CD14-positive monocyte (primary cell): ENCODE results near the gene OXER1. TPM values are rescaled to one million over a fixed set of nuclear protein-coding genes. Genes with fewer than 3 reads are reported as not detected.

ENCODE experiments used
- DNase-seq, 3 donors: peaks; one replicate each; pipeline ENCODE4 v3.0.0-alpha.2; 2011 to 2022
- H2AFZ ChIP-seq: 2 replicates; pipeline ENCODE4 v1.6.0; 2012; ENCODE audit warnings: mild to moderate bottlenecking, low read depth, low read length, inconsistent platforms; ENCODE audit not compliant: insufficient read depth, poor library complexity, severe bottlenecking
- H3K27ac ChIP-seq, 2 donors: 1 replicate in 1 of 2; 2 replicates in 1 of 2; pipeline ENCODE4 v1.5.1; 2012 to 2013; ENCODE audit warnings: low read length in 2 of 2, control low read depth in 1 of 2, inconsistent platforms in 1 of 2, low read depth in 1 of 2, mild to moderate bottlenecking in 1 of 2
- H3K27me3 ChIP-seq, 2 donors: one replicate each; pipeline versions ENCODE4 v1.6.0 to v1.6.1; 2011 to 2013; ENCODE audit warnings: low read length in 2 of 2; ENCODE audit not compliant: control insufficient read depth in 2 of 2, insufficient read depth in 2 of 2
- H3K36me3 ChIP-seq, 2 donors: replicated peaks in 1 of 2; 1 replicate in 1 of 2; 2 replicates in 1 of 2; pipeline versions ENCODE4 v1.5.1 to v1.6.1; 2012 to 2013; ENCODE audit warnings: low read length in 2 of 2, control low read depth in 1 of 2, inconsistent platforms in 1 of 2, mild to moderate bottlenecking in 1 of 2; ENCODE audit not compliant: insufficient read depth in 2 of 2, control insufficient read depth in 1 of 2
- H3K4me1 ChIP-seq, 2 donors: 1 replicate in 1 of 2; 2 replicates in 1 of 2; pipeline versions ENCODE4 v1.5.1 to v1.6.1; 2012 to 2013; ENCODE audit warnings: low read length in 2 of 2, control low read depth in 1 of 2, inconsistent platforms in 1 of 2, mild to moderate bottlenecking in 1 of 2, moderate library complexity in 1 of 2; ENCODE audit not compliant: insufficient read depth in 2 of 2, control insufficient read depth in 1 of 2
- H3K4me2 ChIP-seq: replicated peaks from 2 replicates; pipeline ENCODE3; 2012; ENCODE audit warnings: low read length, moderate library complexity, mild to moderate bottlenecking; ENCODE audit not compliant: poor library complexity, severe bottlenecking; ENCODE audit errors: extremely low read depth
- H3K4me3 ChIP-seq, 3 experiments: fragments of 200-600 bp in 1 of 3; sonication (generic) in 1 of 3; replicated peaks in 1 of 3; 1 replicate in 2 of 3; 2 replicates in 1 of 3; pipeline ENCODE4 v1.5.1; 2011 to 2013; ENCODE audit warnings: low read length in 3 of 3, mild to moderate bottlenecking in 3 of 3, control low read depth in 2 of 3, low read depth in 2 of 3, inconsistent platforms in 1 of 3, moderate library complexity in 1 of 3
- H3K79me2 ChIP-seq: 2 replicates; pipeline ENCODE4 v1.6.0; 2012; ENCODE audit warnings: mild to moderate bottlenecking, control low read depth, inconsistent platforms, low read length, moderate library complexity; ENCODE audit not compliant: insufficient read depth
- H3K9ac ChIP-seq: 2 replicates; pipeline ENCODE4 v1.6.0; 2017; ENCODE audit warnings: low read length, mild to moderate bottlenecking; ENCODE audit not compliant: insufficient read depth, poor library complexity, severe bottlenecking
- H3K9me3 ChIP-seq, 2 donors: replicated peaks in 1 of 2; 1 replicate in 1 of 2; 2 replicates in 1 of 2; pipeline versions ENCODE4 v1.5.1 to v1.6.1; 2012 to 2013; ENCODE audit warnings: low read length in 2 of 2, control low read depth in 1 of 2; ENCODE audit not compliant: control insufficient read depth in 1 of 2, insufficient read depth in 1 of 2
- H4K20me1 ChIP-seq: 2 replicates; pipeline ENCODE4 v1.6.0; 2012; ENCODE audit warnings: mild to moderate bottlenecking, low read length, control low read depth, moderate library complexity; ENCODE audit not compliant: insufficient read depth
- H3K27ac Mint-ChIP-seq, 7 donors: one replicate each; pipeline ENCODE4 v1.8.0; 2020; ENCODE audit warnings: mild to moderate bottlenecking in 7 of 7, mixed read lengths in 7 of 7, moderate library complexity in 6 of 7, inconsistent platforms in 2 of 7
- H3K27me3 Mint-ChIP-seq, 3 donors: one replicate each; pipeline ENCODE4 v1.8.0; 2021 to 2022; ENCODE audit warnings: low read depth in 3 of 3, mild to moderate bottlenecking in 3 of 3, mixed read lengths in 3 of 3, moderate library complexity in 3 of 3, inconsistent platforms in 1 of 3
- H3K36me3 Mint-ChIP-seq, 2 donors: one replicate each; pipeline ENCODE4 v1.8.0; 2020; ENCODE audit warnings: mixed read lengths in 2 of 2, inconsistent platforms in 1 of 2, mild to moderate bottlenecking in 1 of 2
- H3K4me1 Mint-ChIP-seq: one replicate; pipeline ENCODE4 v1.8.0; 2020; ENCODE audit warnings: mild to moderate bottlenecking, mixed read lengths
- H3K4me3 Mint-ChIP-seq, 2 donors: one replicate each; pipeline ENCODE4 v1.8.0; 2020; ENCODE audit warnings: mild to moderate bottlenecking in 2 of 2, mixed read lengths in 2 of 2, moderate library complexity in 1 of 2
- H3K9me3 Mint-ChIP-seq, 7 donors: one replicate each; pipeline ENCODE4 v1.8.0; 2020 to 2022; ENCODE audit warnings: mixed read lengths in 7 of 7, mild to moderate bottlenecking in 6 of 7, moderate library complexity in 6 of 7, inconsistent platforms in 2 of 7
- WGBS: methylation state at CpG from one replicate; pipeline ENCODE4 v1.1.5; 2013; ENCODE audit warnings: missing lambda C conversion rate; ENCODE audit not compliant: insufficient coverage; 5-methylcytosine and 5-hydroxymethylcytosine counted together
- intact Hi-C, 2 donors: fragments of 100-400 bp; cut with micrococcal nuclease; formaldehyde crosslinking; loops; one replicate each; pipeline versions ENCODE4 v1.15.0 to v1.15.1; 2023
- polyA minus RNA-seq: library from RNA; depleted of rRNA, polyadenylated mRNA; stranded (reverse); fragments of >200 nt; gene quantifications from 2 replicates; pipeline ENCODE4 v1.2.3, GENCODE V29; 2012
- polyA plus RNA-seq, 3 donors: library from polyadenylated mRNA; depleted of rRNA in 1 of 3; unstranded in 2 of 3; stranded (reverse) in 1 of 3; fragments of 300-500 nt in 2 of 3; fragments of >200 nt in 1 of 3; fragmentation: Illumina TruSeq in 2 of 3; gene quantifications; 1 replicate in 2 of 3; 2 replicates in 1 of 3; pipeline ENCODE4 v1.2.3, GENCODE V29; 2012 to 2021
- total RNA-seq, 12 experiments: library from RNA in 1 of 12; stranded (reverse) in 1 of 12; fragments of 120-200 nt in 1 of 12; gene quantifications; one replicate each; pipeline ENCODE4 v1.2.4 and lab custom pipeline; 2013 to 2026; ENCODE audit warnings: mixed read lengths in 6 of 12, inconsistent platforms in 1 of 12
- TF ChIP-seq, protein P1 (sequence below): fragments of 200-600 bp; IDR thresholded peaks from one replicate; pipeline ENCODE4 v1.8.0; 2022; ENCODE audit warnings: antibody characterized with exemption, mild to moderate bottlenecking

The OXER1 gene
- total RNA-seq (2013): 1.9 TPM
- polyA plus RNA-seq (10 to 100 TPM in 1 of 3 donors, 1 to 10 TPM in 2; 3.8 to 13.3 (median 5.7) TPM), polyA minus RNA-seq (1.4 and 3.0 TPM in 2 replicates), total RNA-seq (lab: John Stamatoyannopoulos, UW) (0.08 to 5.1 (median 2.7) reads per million in 11 experiments)

DNA sequence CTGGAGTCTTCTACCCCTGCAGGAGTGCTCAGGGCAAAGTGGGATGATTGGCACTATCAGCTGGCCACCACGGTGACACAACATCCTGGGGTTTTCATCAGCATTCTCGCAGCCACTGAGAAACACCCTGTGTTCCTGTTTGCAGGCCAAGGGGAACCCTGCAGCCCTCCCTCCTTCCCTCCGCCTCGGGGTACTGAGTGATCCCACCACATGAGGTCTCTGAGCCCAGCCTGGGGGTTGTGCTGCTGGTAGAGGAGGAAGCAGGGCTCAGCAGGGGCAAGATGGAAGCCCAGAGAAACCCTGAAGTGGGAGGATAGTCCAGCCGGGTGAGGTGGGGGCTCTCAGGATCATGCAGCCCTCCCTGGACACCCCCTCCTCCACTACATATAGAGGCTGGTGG lies at the start of gene OXER1:
Gene OXER1, minus strand, starts transcription at position 40 of the 400 bp plus-strand sequence. CDS start 73 bp downstream, outside the sequence.
- no peaks in the 10 kb centered on the region for H3K36me3 ChIP-seq
- TF ChIP-seq, protein P1, sequence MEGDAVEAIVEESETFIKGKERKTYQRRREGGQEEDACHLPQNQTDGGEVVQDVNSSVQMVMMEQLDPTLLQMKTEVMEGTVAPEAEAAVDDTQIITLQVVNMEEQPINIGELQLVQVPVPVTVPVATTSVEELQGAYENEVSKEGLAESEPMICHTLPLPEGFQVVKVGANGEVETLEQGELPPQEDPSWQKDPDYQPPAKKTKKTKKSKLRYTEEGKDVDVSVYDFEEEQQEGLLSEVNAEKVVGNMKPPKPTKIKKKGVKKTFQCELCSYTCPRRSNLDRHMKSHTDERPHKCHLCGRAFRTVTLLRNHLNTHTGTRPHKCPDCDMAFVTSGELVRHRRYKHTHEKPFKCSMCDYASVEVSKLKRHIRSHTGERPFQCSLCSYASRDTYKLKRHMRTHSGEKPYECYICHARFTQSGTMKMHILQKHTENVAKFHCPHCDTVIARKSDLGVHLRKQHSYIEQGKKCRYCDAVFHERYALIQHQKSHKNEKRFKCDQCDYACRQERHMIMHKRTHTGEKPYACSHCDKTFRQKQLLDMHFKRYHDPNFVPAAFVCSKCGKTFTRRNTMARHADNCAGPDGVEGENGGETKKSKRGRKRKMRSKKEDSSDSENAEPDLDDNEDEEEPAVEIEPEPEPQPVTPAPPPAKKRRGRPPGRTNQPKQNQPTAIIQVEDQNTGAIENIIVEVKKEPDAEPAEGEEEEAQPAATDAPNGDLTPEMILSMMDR: no peak
- intact Hi-C loops: loop anchor here in 1 of 2 donors (5.0 kb wide), 1 partner anchor 38 kb away; no protein-coding TSS in a partner anchor
- Mint-ChIP-seq H3K4me1 (peaks cover 50% of the 10 kb centered on the region), H3K27ac (peak within 1 kb of the TSS; percentile 76 to 94 (median 84)), H3K36me3 (peaks cover 13 to 18% of the 10 kb centered on the region in 2 donors), H3K4me3 (peak within 1 kb of the TSS; percentile 45 to 74), H3K9me3 (peaks cover 0 to 7% (median 1%) of the 10 kb centered on the region in 7 donors), H3K27me3 (peaks cover 0 to 5% (median 3%) of the 10 kb centered on the region in 3 donors)
- peak; percentile 73 to 83 (median 77) for DNase-seq
- 0% methylated on average over 2 of the region's 5 CpGs for WGBS
- peak within 1 kb of the TSS; percentile 49 for H3K4me2 ChIP-seq
- H3K4me3 ChIP-seq: peak within 1 kb of the TSS in 1 of 3 experiments; percentile 34
- H3K9me3 ChIP-seq: peaks cover 0 to 2% of the 10 kb centered on the region in 2 donors
- peak within 1 kb of the TSS; percentile 74 for H2AFZ ChIP-seq
- no peaks in the 10 kb centered on the region for H4K20me1 ChIP-seq
- peaks cover 50 to 52% of the 10 kb centered on the region in 2 donors for H3K4me1 ChIP-seq
- H3K27ac ChIP-seq: peak within 1 kb of the TSS; percentile 47 to 73
- H3K9ac ChIP-seq: no peak within 1 kb of the TSS
- H3K79me2 ChIP-seq: no peaks in the 10 kb centered on the region
- no peaks in the 10 kb centered on the region for H3K27me3 ChIP-seq

- no peak overlapping the region for H3K4me2 ChIP-seq
- H3K79me2 ChIP-seq: no peaks in the 10 kb centered on the region
- no peaks in the 10 kb centered on the region for H3K27me3 ChIP-seq
- Mint-ChIP-seq H3K4me3 (no peak overlapping the region), H3K27me3 (peaks cover 3 to 9% (median 6%) of the 10 kb centered on the region in 3 donors), H3K36me3 (peaks cover 0 to 4% of the 10 kb centered on the region in 2 donors), H3K27ac (peak overlapping the region in 4 of 7 donors; percentile 50 to 79 (median 72)), H3K4me1 (peaks cover 32% of the 10 kb centered on the region), H3K9me3 (peaks cover 18 to 43% (median 42%) of the 10 kb centered on the region in 7 donors)
- peaks cover 26 to 28% of the 10 kb centered on the region in 2 donors for H3K9me3 ChIP-seq
- no peak overlapping the region for H3K4me3 ChIP-seq
- H3K36me3 ChIP-seq: no peaks in the 10 kb centered on the region
- WGBS: no CpG with 5 or more reads among the region's 1 CpG
- H3K4me1 ChIP-seq: peaks cover 18 to 23% of the 10 kb centered on the region in 2 donors
- no peak overlapping the region for H2AFZ ChIP-seq
- H3K27ac ChIP-seq: no peak overlapping the region
- no peak overlapping the region for H3K9ac ChIP-seq
- peak; percentile 25 to 37 (median 36) for DNase-seq
- intact Hi-C loops: loop anchor here (10.0 kb wide), 2 partner anchors 292 to 402 kb away; no protein-coding TSS in a partner anchor
- no peaks in the 10 kb centered on the region for H4K20me1 ChIP-seq
- TF ChIP-seq, protein P1: peak; percentile 73
Observed at GRCh38 chr2:42812899-42813479, 49.1 kb upstream of the OXER1 start.
